NCI-H526 treated with DMSO at 0.1 percent for 48 hours (cell line): ENCODE measurements around the gene PFKFB2.

Experiments used
- DNase-seq: peaks from one replicate; lab custom pipeline; 2025; lab: John Stamatoyannopoulos, UW

PFKFB2 gene

GRCh38 chr1:207021876-207022596 is 31.0 kb upstream of the PFKFB2 start:
- DNase-seq: no peak

- no peak for DNase-seq
Measured at GRCh38 chr1:207022996-207023679, 29.9 kb upstream of the PFKFB2 start.

- DNase-seq: no peak
Measured at GRCh38 chr1:207024202-207025145, 28.6 kb upstream of the PFKFB2 start.

- no peak for DNase-seq
Measured at GRCh38 chr1:207025146-207025880, 27.8 kb upstream of the PFKFB2 start.

GRCh38 chr1:207026104-207026534 is 27.0 kb upstream of the PFKFB2 start:
- no peak for DNase-seq

- no peak for DNase-seq
Measured at GRCh38 chr1:207027206-207027777, 25.8 kb upstream of the PFKFB2 start.

GRCh38 chr1:207027921-207028320 is 25.2 kb upstream of the PFKFB2 start:
- no peak for DNase-seq

- no peak for DNase-seq
Measured at GRCh38 chr1:207028884-207029650, 24.0 kb upstream of the PFKFB2 start.

- DNase-seq: no peak
Measured at GRCh38 chr1:207029701-207030521, 23.2 kb upstream of the PFKFB2 start.

- no peak for DNase-seq
Measured at GRCh38 chr1:207030522-207031009, 22.5 kb upstream of the PFKFB2 start.

- no peak for DNase-seq
Measured at GRCh38 chr1:207031016-207031415, 22.1 kb upstream of the PFKFB2 start.

GRCh38 chr1:207031632-207032264 is 21.3 kb upstream of the PFKFB2 start:
- no peak for DNase-seq

GRCh38 chr1:207032528-207033017 is 20.5 kb upstream of the PFKFB2 start, which contains the start of gene C1orf116:
C1orf116 (minus strand) TSS chr1:207032756; CDS start chr1:207027598, 5,158 bp downstream.
- DNase-seq: peak; percentile 22

GRCh38 chr1:207033302-207033701 is 19.8 kb upstream of the PFKFB2 start:
- no peak for DNase-seq

GRCh38 chr1:207034208-207034607 is 18.9 kb upstream of the PFKFB2 start:
- DNase-seq: no peak

GRCh38 chr1:207034998-207035397 is 18.1 kb upstream of the PFKFB2 start:
- DNase-seq: no peak

- DNase-seq: no peak
Measured at GRCh38 chr1:207035877-207036551, 17.1 kb upstream of the PFKFB2 start.

GRCh38 chr1:207036865-207037264 is 16.2 kb upstream of the PFKFB2 start:
- no peak for DNase-seq
